HuH-7 (cell line): ENCODE data around the gene PPP2R1A.
"Not testable (repeated sequence)": the region's sequence is repeated elsewhere in the genome, so short reads cannot be mapped to it uniquely, and the experiment has no call there.

Experiments
- DNase-seq: peaks from one replicate; pipeline ENCODE4 v3.0.0; 2011; ENCODE audit warnings: low spot score

PPP2R1A gene

GRCh38 chr19:52200755-52201391 is 11.0 kb downstream of the PPP2R1A start:
- DNase-seq = not testable (repeated sequence)

- DNase-seq = no peak
Measured at GRCh38 chr19:52206481-52206880, 16.6 kb downstream of the PPP2R1A start.

DNA sequence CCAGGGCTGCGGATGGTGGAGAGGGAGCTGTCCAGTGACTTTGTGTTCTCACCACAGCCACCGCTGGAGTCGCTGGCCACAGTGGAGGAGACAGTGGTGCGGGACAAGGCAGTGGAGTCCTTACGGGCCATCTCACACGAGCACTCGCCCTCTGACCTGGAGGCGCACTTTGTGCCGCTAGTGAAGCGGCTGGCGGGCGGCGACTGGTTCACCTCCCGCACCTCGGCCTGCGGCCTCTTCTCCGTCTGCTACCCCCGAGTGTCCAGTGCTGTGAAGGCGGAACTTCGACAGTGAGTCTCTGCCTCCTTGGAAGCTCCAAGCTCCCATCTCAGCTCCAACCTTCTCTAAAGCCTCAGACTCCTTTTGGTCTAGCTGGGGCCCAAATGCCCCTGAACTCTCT is 21.4 kb downstream of the PPP2R1A start:
- DNase-seq = no peak

GRCh38 chr19:52211926-52212571 is 22.2 kb downstream of the PPP2R1A start:
- no peak for DNase-seq

DNA sequence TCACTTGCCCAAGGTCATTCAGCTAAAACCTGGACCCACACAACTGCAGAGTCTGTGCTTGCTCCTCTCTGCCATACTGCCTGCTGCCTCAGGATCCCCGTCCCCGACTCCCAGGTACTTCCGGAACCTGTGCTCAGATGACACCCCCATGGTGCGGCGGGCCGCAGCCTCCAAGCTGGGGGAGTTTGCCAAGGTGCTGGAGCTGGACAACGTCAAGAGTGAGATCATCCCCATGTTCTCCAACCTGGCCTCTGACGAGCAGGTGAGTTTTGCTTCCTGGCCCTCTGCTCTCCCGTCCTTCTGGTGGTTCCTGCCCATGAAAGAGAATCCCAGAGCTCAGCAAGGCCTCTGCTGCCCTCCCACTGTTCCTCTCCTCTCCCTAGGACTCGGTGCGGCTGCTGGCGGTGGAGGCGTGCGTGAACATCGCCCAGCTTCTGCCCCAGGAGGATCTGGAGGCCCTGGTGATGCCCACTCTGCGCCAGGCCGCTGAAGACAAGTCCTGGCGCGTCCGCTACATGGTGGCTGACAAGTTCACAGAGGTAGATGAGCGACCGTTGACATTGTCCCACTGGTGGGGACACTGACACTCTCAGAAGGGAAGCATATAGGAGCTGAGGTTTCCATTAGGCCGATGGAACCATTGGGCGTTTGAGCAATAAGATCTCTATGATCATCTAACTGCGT is 22.9 kb downstream of the PPP2R1A start:
- no peak for DNase-seq

GRCh38 chr19:52214241-52214640 is 24.4 kb downstream of the PPP2R1A start:
- DNase-seq = no peak

GRCh38 chr19:52216401-52216800 is 26.5 kb downstream of the PPP2R1A start:
- DNase-seq = no peak

DNA sequence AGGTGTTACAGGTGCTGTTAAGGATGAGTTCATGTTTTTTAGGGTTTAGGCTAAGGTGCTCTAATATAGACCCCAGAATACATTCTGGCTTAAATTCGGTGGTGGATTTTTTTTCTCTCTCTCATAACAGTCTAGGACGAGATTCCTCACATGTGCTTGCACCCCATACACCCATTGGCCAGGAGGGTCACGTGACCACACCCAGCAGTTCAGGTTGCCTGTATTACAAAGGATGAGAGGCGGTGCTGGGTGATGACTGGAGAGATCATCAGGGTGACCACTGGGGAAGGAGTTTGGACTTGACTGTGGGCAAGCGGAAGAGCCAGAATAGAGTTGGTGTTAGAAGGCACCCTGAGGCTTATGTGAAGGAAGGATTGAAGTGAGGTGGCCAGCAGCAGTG is 27.7 kb downstream of the PPP2R1A start:
- no peak for DNase-seq

DNA sequence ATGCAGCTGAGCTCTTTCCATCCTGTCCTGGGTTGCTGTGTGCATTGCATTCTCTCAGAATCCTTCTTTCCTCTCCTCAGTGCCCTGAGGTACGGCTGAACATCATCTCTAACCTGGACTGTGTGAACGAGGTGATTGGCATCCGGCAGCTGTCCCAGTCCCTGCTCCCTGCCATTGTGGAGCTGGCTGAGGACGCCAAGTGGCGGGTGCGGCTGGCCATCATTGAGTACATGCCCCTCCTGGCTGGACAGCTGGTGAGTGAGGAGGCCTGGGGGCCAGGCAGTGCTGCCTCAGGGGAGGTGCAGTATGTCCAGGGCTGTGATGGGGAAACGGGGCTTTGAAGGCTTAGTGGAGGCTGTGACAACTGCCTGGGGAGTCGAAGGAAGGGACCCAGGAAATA is 29.8 kb downstream of the PPP2R1A start:
- DNase-seq = no peak

DNA sequence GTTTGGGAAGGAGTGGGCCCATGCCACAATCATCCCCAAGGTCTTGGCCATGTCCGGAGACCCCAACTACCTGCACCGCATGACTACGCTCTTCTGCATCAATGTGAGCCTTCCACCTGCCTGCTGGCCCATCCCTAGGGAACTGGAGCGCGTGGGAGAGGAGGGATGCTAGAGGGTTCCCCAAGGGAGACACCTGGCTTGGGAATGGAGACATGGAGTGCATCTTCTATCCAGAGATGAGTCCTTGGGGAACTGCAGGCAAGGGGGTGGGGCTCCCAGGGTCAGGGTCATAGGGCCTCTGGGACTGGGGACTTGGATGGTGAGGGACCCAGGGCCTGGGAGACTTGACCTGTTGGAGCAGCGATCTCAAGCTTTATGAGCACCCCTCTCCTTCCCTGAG is 31.2 kb downstream of the PPP2R1A start:
- no peak for DNase-seq

DNA sequence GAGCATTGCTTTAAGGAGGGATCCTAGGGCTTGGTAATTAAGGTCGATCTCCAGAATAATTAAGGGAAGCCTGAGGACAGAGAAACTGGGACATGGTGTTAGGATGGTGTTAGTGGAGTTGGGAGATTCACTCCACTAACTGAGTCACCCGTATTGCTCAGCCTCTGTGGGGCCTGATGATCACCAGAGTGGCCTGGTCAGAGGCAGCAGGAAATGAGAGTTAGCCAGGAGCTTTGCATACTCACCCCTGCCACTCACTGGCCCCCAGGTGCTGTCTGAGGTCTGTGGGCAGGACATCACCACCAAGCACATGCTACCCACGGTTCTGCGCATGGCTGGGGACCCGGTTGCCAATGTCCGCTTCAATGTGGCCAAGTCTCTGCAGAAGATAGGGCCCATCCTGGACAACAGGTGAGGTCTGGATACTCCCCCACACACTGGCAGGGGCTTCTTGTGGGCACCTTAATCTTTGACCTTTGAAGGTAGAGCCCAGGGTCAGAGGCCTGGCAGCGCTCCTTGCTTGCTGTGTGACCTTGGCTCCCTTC is 32.1 kb downstream of the PPP2R1A start:
- no peak for DNase-seq

- DNase-seq = no peak
Measured at GRCh38 chr19:52224211-52224610, 34.4 kb downstream of the PPP2R1A start.

DNA sequence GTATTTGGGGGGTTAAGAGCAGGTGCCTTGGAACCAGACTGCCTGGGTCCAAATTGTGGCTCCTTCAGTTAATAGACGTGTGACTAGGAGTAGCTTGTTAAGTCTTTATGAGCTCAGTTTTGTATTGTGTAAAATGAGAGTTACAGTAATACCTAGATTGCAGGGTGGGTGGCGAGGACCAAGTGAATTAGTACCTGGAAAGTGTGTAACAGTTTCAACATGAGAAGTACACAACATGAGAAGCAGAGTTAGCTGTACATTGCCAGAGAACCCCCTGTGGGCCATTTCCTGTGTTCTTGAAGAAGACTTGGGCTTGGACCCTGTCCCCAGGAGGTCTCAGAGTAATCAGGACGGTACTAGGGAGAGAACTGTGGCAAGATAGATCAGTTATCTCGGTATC is 36.8 kb downstream of the PPP2R1A start:
- DNase-seq = no peak

GRCh38 chr19:52227196-52227940 is 37.5 kb downstream of the PPP2R1A start:
- no peak for DNase-seq

- DNase-seq = no peak
Measured at GRCh38 chr19:52227980-52228379, 38.1 kb downstream of the PPP2R1A start.

DNA sequence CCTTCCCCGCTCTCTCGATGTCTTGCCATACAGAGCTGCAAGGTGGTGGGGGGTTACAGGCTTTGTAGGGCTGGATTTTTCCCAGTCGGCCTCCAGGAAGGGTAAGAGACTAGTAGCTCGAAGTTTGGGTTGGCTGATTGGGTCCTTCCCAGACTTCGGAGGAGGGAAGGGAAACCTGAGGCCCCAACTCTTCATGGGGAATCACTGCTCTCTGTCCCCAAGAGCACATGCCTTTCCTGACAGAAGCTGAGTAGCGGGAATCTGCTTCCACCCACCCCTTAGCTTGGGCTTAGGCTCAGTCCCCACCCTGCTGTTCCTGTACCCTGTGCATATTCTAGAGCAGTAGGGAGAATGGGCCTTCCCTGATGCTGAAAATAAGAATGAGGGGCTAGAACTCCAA is 39.7 kb downstream of the PPP2R1A start:
- no peak for DNase-seq

DNA sequence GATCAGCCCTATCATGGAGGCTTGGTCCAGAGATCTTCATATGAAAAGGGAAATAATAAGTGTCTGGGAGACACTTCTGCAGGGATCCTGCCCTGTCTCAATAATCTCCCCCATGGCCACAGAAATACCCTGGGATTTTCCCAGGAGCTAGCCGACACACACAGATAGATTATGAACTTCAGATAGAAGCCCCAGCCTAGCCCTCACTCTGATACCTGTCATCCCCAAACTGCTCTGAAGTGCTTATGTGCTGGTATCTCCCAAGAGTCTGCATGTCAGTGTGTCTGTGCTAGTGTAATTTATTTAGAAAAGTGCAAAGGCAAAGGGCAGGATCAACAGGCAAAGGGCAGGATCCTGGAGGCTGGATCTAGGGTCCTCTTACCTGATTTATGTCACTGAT is 40.8 kb downstream of the PPP2R1A start:
- no peak for DNase-seq

- no peak for DNase-seq
Measured at GRCh38 chr19:52231154-52231910, 41.5 kb downstream of the PPP2R1A start.

DNA sequence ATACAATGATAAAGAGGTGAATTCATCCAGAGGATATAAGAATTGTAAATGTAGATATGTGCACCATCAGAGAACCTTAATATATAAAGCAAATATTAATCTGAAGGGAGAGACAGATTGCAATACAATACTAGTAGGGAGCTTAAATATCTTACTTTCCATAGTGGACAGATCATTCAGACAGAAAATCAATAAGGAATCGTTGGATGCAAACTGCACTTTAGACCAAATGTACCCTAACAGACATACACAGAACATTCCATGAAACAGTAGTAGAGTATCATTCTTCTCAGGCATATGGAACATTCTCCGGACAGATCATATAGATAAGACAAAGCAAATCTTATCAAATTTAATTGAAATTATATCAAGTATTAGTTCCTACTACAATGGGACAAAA is 44.6 kb downstream of the PPP2R1A start:
- no peak for DNase-seq

DNA sequence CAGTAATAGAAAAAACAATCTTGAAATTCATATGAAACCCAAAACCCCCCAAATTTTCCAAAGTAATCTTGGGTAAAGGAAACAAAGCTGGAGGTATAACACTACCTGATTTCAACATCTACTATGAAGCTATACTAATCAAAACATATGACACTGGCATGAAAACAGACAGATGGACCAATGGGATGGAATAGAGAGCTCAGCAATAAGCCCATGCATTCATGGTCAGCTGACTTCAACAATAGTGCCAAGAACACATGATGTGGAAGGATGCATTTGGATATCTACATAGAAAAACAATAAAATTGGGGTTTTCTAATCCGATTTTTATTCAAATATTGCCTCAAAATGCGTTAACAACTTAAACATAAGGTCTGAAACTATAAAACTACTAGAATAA is 47.3 kb downstream of the PPP2R1A start:
- no peak for DNase-seq

GRCh38 chr19:52237771-52238400 is 48.0 kb downstream of the PPP2R1A start:
- DNase-seq = no peak
